NCI-H345 treated with DMSO at 0.1 percent for 48 hours (cell line): ENCODE data around the gene TAB3.
"Not testable (repeated sequence)": the region's sequence is repeated elsewhere in the genome, so short reads cannot be mapped to it uniquely, and the experiment has no call there.

Experiments
- DNase-seq: peaks from one replicate; lab custom pipeline; 2025; ENCODE audit not compliant: unreplicated experiment; lab: John Stamatoyannopoulos, UW

The TAB3 gene

GRCh38 chrX:30822068-30822681 is 66.9 kb downstream of the TAB3 start:
- DNase-seq, result no peak

GRCh38 chrX:30821116-30821515 is 67.9 kb downstream of the TAB3 start:
- DNase-seq, result no peak

GRCh38 chrX:30819080-30819479 is 70.0 kb downstream of the TAB3 start:
- DNase-seq, result no peak

- DNase-seq, result no peak
Observed at GRCh38 chrX:30816079-30816478, 73.0 kb downstream of the TAB3 start.

GRCh38 chrX:30814978-30815377 is 74.1 kb downstream of the TAB3 start:
- DNase-seq, result no peak

GRCh38 chrX:30812326-30812725 is 76.7 kb downstream of the TAB3 start:
- no peak for DNase-seq

GRCh38 chrX:30806187-30806728 is 82.8 kb downstream of the TAB3 start:
- no peak for DNase-seq

- DNase-seq, result no peak
Observed at GRCh38 chrX:30804462-30804861, 84.6 kb downstream of the TAB3 start.

GRCh38 chrX:30800901-30801300 is 88.2 kb downstream of the TAB3 start:
- no peak for DNase-seq

GRCh38 chrX:30799327-30799726 is 89.7 kb downstream of the TAB3 start:
- no peak for DNase-seq

- DNase-seq, result no peak
Observed at GRCh38 chrX:30798810-30799209, 90.2 kb downstream of the TAB3 start.

GRCh38 chrX:30797301-30797700 is 91.8 kb downstream of the TAB3 start:
- not testable (repeated sequence) for DNase-seq

- DNase-seq, result no peak
Observed at GRCh38 chrX:30795981-30796958, 92.8 kb downstream of the TAB3 start.

- DNase-seq, result no peak
Observed at GRCh38 chrX:30794497-30794896, 94.6 kb downstream of the TAB3 start.

- no peak for DNase-seq
Observed at GRCh38 chrX:30793767-30794103, 95.3 kb downstream of the TAB3 start.

GRCh38 chrX:30793075-30793766 is 95.8 kb downstream of the TAB3 start:
- DNase-seq, result no peak

GRCh38 chrX:30791296-30792278 is 97.5 kb downstream of the TAB3 start:
- DNase-seq, result no peak

GRCh38 chrX:30787012-30787411 is 102.0 kb downstream of the TAB3 start:
- no peak for DNase-seq

GRCh38 chrX:30786374-30786773 is 102.7 kb downstream of the TAB3 start:
- no peak for DNase-seq

GRCh38 chrX:30781711-30782444 is 107.2 kb downstream of the TAB3 start:
- DNase-seq, result no peak
